HPDE6-E6E7 (cell line): ENCODE results near the gene SAXO2.
"Not testable (repeated sequence)": the region's sequence is repeated elsewhere in the genome, so short reads cannot be mapped to it uniquely, and the experiment has no call there.

Experiments
- DNase-seq: peaks from one replicate; pipeline ENCODE4 v3.0.0; 2011; ENCODE audit warnings: missing footprints; ENCODE audit errors: extremely low spot score

Gene SAXO2

GRCh38 chr15:82313951-82314768 lies 51.5 kb downstream of the SAXO2 start:
- DNase-seq, result not testable (repeated sequence)

DNA sequence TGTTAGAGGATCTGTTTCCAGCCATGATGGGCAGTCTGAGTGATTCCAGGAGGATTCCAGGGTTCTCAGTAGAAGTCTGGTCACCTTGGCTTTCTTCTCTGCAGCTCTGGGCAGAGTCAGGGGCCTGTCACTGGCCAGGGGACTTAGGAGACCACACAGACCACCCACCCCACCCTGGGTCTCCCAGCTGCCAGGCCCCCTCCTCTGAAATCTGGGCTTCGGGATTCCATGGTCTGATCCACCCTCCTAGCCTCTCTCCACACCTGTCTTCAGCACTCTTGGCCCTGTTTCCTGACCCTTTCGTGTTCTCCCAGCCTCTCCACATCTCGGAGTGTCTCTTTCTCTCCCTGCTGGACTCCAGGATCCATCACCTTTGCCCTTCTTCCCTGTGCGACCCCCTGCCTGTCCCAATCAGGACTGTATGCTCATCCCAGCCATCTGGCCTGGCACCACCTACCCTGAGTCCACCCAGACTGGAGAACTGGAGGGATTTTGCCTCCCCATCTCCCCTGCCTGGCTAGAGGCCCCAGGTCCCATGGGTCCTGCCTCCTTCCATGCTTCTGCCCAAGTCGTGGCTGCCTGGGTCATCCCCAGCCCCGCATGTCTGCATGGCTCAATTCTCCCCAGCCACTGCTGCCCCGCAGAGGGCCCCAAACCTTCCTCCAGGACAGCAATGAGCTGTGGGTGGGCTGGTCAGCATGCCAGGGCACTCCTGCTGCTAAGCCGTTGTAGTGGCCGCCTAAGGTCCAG lies 52.3 kb downstream of the SAXO2 start:
- DNase-seq, result no peak

GRCh38 chr15:82315519-82316246 lies 53.1 kb downstream of the SAXO2 start:
- DNase-seq, result no peak

DNA sequence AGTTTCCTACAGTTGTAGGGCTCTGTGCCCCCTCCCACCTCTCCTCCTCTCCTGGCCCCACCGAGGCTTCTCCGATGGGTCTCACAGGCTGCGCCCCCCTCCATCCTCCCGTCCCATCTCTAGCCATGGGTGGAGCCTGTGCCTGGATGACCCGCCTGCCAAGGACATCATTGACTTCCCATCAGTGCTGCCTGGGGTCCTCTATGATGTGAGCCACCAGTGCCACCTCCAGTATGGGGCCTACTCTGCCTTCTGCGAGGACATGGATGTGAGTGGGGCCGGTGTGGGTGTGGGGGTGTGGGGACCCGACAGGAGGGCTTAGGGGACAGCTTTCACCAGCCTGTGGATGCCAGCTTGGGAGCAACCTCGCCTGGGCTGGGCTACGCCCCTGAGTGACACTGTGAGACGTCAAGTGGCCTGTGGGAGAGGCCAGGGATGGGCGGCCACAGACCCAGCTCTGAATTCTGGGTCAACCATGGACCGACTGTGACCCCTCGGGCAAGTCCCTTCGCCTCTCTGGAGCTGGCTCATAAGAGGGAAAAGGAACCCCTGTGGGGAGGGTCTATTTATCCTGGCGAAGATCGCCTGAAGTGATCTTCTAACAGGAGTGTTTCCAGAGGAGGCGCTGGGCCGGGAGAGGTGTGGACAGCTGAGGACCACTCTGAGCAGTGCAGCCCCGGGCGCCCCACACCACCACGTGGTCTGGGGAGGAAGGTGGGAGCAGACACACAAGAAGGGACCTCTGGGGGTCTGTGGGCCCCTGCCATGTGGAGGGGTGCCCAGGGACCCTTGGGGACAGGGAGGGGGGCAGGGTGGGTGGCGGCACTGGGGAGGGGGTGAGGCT lies 53.9 kb downstream of the SAXO2 start:
- not testable (repeated sequence) for DNase-seq

DNA sequence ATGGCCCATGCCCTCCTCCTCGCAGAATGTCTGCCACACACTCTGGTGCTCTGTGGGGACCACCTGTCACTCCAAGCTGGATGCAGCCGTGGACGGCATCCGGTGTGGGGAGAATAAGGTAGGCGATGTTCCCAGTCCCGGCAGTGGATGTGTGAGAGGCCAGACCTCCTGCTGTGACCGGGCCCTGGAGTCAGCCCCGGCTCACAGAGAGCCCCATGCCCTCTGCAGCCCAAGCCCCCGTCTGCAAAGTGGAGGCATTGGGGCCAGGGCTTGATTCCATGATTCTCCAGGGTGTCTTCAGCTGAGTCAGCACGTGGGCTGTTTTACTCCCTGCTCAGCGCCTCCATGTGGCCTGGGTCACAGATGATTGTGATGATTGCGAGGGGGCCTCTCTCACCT lies 54.5 kb downstream of the SAXO2 start:
- no peak for DNase-seq

DNA sequence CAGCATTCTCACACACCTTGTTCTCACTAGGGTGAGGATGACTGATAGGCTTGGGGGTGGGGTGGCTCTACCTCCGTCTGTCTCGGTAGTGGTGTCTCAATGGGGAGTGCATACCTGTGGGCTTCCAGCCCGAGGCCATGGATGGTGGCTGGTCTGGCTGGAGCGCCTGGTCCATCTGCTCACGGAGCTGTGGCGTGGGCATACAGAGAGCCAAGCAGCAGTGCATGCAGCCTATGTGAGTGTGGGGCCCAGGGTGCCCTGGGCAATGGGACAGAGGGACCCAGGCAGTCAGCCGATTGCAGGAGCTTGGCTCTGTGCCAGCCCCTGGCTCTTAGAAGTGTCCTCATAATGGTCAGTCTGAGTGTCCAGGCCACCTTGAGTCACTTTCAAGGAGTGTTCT lies 54.9 kb downstream of the SAXO2 start:
- DNase-seq, result not testable (repeated sequence)

- DNase-seq, result not testable (repeated sequence)
These were observed 55.7 kb downstream of the SAXO2 start for GRCh38 chr15:82318281-82318680.

DNA sequence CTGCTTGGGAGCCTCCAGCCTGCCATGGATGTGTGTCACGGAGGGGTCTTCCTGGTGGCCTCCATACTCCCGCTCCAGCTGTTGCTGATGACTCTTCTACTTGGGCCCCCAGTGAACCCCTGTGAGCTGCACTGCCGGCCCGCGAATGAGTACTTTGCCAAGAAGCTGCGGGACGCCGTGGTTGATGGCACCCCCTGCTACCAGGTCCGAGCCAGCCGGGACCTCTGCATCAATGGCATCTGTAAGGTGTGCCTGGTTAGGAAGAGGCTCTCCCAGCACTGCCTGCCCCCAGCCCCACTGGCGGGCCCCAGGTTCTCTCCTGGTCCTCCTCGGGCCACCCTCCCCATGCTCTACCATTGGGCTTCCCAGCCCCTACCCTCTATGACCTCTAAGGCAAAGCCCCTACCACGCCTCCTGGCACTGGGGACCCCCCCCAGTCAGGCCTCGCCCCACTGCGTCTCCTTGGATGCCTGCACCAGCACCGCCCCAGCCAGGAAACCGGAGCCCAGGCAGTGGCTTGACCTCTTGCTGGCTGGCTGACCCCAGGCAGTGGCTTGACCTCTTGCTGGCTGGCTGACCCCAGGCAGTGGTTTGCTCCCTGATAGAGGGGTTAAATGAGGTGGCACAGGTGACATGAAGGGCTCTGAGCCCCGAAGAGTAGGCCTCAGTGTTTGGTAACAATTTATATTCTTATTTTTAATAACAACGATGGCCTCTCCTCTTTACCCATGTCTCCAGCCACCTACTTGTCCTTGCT lies 57.1 kb downstream of the SAXO2 start:
- not testable (repeated sequence) for DNase-seq

GRCh38 chr15:82320861-82321260 lies 58.2 kb downstream of the SAXO2 start:
- DNase-seq, result not testable (repeated sequence)

- not testable (repeated sequence) for DNase-seq
These were observed 59.9 kb downstream of the SAXO2 start for GRCh38 chr15:82322488-82322887.

GRCh38 chr15:82324831-82325230 lies 62.2 kb downstream of the SAXO2 start:
- not testable (repeated sequence) for DNase-seq

GRCh38 chr15:82325646-82326045 lies 63.0 kb downstream of the SAXO2 start:
- not testable (repeated sequence) for DNase-seq

GRCh38 chr15:82326896-82327295 lies 64.3 kb downstream of the SAXO2 start:
- not testable (repeated sequence) for DNase-seq

DNA sequence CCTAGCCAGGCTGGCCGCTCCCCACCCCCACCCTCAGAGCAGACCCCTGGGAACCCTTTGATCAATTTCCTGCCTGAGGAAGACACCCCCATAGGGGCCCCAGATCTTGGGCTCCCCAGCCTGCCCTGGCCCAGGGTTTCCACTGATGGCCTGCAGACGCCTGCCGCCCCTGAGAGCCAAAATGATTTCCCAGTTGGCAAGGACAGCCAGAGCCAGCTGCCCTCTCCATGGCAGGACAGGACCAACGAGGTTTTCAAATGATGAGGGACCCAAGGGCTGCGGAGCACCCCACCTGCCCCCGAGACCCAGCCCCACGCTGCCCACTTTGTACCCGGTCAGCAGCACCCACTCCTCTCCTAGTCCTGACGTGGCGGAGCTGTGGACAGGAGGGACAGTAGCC lies 64.8 kb downstream of the SAXO2 start:
- DNase-seq, result not testable (repeated sequence)

GRCh38 chr15:82329039-82329438 lies 66.4 kb downstream of the SAXO2 start:
- not testable (repeated sequence) for DNase-seq

- DNase-seq, result not testable (repeated sequence)
These were observed 68.3 kb downstream of the SAXO2 start for GRCh38 chr15:82330921-82331320.

- DNase-seq, result not testable (repeated sequence)
These were observed 69.1 kb downstream of the SAXO2 start for GRCh38 chr15:82331576-82332304.

DNA sequence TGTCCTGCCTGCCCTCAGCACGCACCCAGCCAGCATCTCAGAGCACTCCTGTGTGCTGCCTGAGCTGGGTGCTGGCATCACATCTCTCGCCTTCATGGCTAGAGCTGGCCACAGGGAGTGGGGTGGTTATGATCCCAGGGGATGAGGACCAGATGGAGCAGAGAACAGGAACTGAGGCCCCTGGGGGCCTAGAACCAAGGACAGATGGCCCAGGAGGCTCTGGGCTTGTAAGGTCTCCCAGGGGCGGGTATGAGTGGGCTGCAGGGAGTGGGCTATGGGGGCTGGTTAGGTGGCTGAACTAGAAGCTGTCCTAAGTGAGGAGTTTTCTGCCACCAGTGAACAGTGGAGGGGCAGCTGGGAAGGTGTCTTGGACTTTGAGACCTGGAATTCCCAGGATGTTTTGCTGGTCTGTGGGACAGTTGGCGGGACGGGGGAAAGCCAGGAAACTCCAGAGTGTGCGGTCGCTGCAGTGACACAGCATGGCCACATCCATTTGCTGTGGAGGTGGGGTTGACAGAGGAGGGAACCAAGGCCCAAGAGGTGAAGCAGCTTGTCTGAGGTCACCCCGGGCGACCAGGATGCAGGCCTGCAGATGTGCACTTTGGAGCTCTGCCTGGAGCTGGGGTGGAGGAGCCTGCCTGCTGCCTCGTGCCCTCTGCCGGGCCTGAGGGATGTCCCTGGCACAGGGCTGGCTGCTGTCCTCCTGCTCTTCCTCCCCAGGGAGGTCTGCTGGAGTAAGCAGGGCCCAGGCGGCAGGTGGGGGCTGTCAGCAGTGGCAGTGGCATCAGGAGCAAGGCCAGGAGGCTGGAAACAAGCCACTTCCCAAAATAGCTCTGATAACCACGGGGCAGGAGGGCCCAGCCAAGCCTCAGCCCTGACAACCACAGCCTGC lies 70.3 kb downstream of the SAXO2 start:
- DNase-seq, result not testable (repeated sequence)
